Measurements from ENCODE around the gene UBE2O. TPM values are rescaled to one million over a fixed set of nuclear protein-coding genes. Genes with fewer than 3 reads are reported as not detected.

UBE2O gene
- total and polyA plus RNA-seq, 2 experiments from 2014 or later = 30.4 to 79.4 TPM

GRCh38 chr17:76472258-76472645 is 19.3 kb upstream of the UBE2O start:
- H3K27ac Mint-ChIP-seq = no peak overlapping the region

More at GRCh38 chr17:76472258-76472645, 19.3 kb upstream of the UBE2O start:
- TF ChIP-seq STAT1 (IDR thresholded peaks at IDR 0.05; ENCODE audit: unreplicated experiment) = no peak
- TF ChIP-seq ZNF331 (CRISPR knock-in tag; IDR thresholded peaks at IDR 0.05; ENCODE audit: low read depth) = no peak
- no peak for TF ChIP-seq ZNF462 (CRISPR knock-in tag; IDR thresholded peaks at IDR 0.05)
- TF ChIP-seq POLR2AphosphoS5 (IDR thresholded peaks at IDR 0.05; ENCODE audit: low read depth) = no peak
- TF ChIP-seq EZH2phosphoT487 (IDR thresholded peaks at IDR 0.05; ENCODE audit: unreplicated experiment) = no peak
- TF ChIP-seq ZNF114 (CRISPR knock-in tag; IDR thresholded peaks at IDR 0.05) = no peak
- TF ChIP-seq NANOG (IDR thresholded peaks at IDR 0.05; ENCODE audit: borderline replicate concordance) = no peak
- no peak for TF ChIP-seq ETS1 (IDR thresholded peaks at IDR 0.05)
- no peak for TF ChIP-seq CTCF (conservative IDR thresholded peaks at IDR 0.05; ENCODE audit: low read depth in 2 of 2)
- TF ChIP-seq REST (IDR thresholded peaks at IDR 0.05; ENCODE audit: unreplicated experiment) = no peak
- TF ChIP-seq JUNB (IDR thresholded peaks at IDR 0.05; ENCODE audit: unreplicated experiment) = no peak
- TF ChIP-seq EZH2 (IDR thresholded peaks at IDR 0.05; ENCODE audit: low read depth, unreplicated experiment) = no peak
- no peak for TF ChIP-seq CREB1 (CRISPR knock-in tag; IDR thresholded peaks at IDR 0.05; ENCODE audit: low read depth)
- Mint-ChIP-seq H3K4me1 (peaks cover 3% of the 10 kb centered on the region; the same call in 1 of the 3 replicates), H3K27me3 (ENCODE audit: insufficient read depth, low read depth, poor library complexity) (peaks cover 10% of the 10 kb centered on the region), H3K9me3 (no peaks in the 10 kb centered on the region; the same call in 1 of the 3 replicates), H3K36me3 (ENCODE audit: low read depth) (peaks cover 7% of the 10 kb centered on the region; the same call in 1 of the 3 replicates), H3K4me3 (no peak overlapping the region)
- Histone ChIP-seq H3K79me2 (replicated peaks; ENCODE audit: insufficient read depth) (no peaks in the 10 kb centered on the region), H3K27me3 (ENCODE audit: insufficient read depth) (no peaks in the 10 kb centered on the region), H3K4me3 (no peak overlapping the region), H3K36me3 (ENCODE audit: insufficient read depth) (no peaks in the 10 kb centered on the region), H4K20me1 (replicated peaks; ENCODE audit: insufficient read depth) (no peaks in the 10 kb centered on the region), H2AFZ (no peak overlapping the region), H3K27ac (ENCODE audit: low read depth) (no peak overlapping the region), H3K4me2 (no peak overlapping the region), H3K4me1 (ENCODE audit: insufficient read depth) (no peaks in the 10 kb centered on the region), H3F3A (replicated peaks; ENCODE audit: low read depth) (no peaks in the 10 kb centered on the region), H3K9me2 (ENCODE audit: insufficient read depth) (no peaks in the 10 kb centered on the region)
- DNase-seq (ENCODE audit: low spot score) = no peak
- ATAC-seq = no peak

Measured in GM23338 (cell line).